GM19099 (cell line): ENCODE data around the gene CD2.

ENCODE experiments used
- POLR2A ChIP-seq: IDR thresholded peaks from 3 replicates; pipeline ENCODE4 v1.6.1; 2011; ENCODE audit warnings: low read depth; ENCODE audit not compliant: insufficient read length; ENCODE audit errors: extremely low read depth

Gene CD2

GRCh38 chr1:116722016-116722838 is 32.0 kb upstream of the CD2 start:
- no peak for TF ChIP-seq POLR2A

- no peak for TF ChIP-seq POLR2A
These were observed 29.4 kb upstream of the CD2 start for GRCh38 chr1:116724765-116725375.

DNA sequence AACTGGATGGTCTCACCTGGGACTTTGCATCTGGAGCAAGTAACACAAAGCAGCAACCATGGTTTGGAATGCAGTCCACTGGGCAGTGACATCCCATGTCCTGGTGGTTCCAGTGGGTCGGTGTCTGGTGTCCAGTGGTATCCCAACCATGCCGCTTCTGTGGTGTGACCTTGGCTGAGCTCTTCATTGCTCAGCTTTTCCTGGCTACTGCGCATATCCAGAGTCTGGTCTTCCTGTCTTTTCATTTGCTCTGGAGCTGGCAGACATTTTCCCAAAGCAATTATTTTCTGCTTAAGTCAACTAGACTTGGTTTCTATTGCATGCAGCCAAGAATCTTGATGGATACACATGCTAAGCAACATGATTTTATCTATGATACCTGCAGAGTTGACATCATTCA is 28.4 kb upstream of the CD2 start:
- TF ChIP-seq POLR2A, result no peak

DNA sequence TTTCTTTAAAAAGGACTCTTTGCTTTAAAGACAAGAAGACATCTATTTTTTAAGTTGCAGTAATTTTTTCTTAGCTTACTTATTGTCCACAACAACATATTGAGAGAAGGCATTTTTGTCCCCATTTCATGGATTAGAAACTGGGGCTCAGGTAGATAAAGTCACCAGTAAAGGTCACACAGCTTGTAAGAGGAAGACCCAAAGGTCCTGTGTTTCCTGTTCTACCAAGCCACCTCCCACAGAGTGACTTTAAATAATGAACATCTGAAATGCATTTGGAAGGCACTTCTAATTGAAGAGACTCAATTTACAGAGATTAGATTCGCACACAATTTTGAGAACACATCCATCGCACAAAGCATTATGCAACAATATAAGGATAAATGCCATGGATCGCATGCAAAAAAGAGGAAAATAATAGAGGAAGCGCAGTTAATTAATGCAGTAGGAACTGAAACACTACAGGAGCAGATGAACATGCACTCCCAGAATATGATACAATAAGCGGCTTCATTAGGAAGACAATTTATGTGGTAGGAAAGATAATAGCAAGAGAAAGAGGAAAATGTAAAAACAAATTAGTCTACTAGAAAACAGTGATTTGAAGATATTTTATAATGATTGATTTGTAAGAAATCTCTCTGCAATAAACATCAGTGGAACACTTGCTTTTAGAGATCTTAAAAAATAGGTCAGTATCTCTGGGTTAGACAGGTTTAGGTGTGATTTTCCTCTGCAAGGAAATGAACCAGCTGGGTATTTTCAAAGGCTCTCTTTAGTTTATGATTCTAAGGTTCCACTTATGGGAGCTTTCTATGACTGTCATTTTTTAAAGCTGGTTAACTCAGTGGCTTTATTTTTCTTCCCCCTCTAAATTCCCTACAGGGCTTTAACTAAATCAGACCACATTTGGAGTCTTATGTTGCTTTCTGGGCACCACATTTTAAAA is 27.1 kb upstream of the CD2 start:
- no peak for TF ChIP-seq POLR2A

DNA sequence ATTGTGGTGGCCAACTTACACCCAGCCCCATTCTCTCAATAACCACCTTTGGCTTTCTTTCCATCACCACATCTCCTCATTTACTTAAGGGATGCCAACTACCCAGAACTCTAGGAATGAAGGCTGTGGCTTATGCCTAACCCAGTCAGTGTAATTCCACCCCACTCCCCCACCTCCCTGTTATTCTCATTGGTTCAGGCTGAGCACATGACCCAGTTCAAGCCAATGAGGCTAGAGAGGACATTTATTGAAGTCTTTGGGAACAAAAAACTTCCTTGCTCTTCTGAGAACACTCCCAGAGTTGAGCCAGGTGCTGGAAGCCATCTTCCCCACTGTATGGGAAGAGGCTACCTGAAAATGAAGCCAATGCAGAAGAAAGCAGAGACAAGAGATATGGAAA is 22.8 kb upstream of the CD2 start:
- TF ChIP-seq POLR2A, result no peak

DNA sequence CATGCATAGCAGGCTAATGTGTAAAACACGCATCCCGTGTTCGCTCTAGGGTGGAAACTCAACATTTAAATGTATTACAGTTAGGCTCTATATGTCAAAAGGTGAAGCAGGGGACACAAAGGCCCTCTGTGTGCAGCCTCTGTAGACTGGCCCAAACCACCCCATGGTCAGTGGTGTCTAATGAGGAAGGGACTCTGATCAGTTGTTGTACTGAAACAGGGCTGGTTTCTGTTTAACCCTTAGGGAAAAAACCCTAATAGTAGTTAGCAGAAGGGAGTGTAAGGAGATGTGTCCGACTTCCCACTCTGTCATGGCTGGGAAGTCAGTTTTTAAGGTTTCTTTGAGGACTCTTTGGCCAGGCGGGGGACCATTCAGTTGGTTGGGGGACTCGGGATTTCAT is 21.5 kb upstream of the CD2 start:
- TF ChIP-seq POLR2A, result no peak

GRCh38 chr1:116733476-116734365 is 20.5 kb upstream of the CD2 start:
- TF ChIP-seq POLR2A, result no peak

- no peak for TF ChIP-seq POLR2A
These were observed 19.0 kb upstream of the CD2 start for GRCh38 chr1:116735246-116735645.

DNA sequence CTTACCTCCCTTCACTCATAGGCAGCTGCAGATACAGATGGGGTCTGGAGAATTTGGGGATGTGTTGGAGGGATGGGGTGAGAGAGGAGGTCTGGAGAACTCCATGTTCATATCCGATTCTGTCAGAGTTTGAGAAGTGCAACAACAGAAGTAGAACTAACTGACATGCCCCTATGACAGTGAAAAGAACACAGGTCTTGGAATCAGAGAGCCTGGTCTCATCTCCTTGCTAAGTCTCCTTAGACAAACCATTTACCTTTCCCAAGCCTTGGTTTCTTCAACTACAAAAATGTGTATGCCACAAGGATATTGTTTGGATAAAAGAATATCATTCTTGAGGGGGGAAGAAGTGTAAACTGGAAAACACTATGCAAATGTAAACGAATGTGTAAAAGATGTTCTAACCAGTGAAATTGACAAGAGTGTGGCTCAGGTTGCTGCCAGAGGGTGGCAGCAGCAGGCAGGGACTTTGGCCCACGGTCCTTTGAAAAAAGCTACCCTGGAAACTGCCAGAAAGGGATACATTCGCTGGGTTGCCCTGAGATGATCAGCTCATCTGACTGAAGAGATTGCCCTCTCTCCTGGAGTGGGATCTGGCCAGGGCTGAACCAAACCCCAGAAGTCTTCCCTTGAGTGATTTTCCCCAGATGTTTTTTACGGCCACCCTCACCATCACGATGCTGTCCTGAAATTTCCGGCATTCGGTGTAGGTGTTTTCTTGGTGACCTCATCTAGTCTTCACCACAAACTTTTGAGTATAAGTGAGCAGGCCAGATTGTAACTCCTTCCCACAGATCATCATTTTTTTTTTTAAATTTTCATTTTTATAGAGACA is 17.0 kb upstream of the CD2 start:
- TF ChIP-seq POLR2A, result peak; percentile 41

DNA sequence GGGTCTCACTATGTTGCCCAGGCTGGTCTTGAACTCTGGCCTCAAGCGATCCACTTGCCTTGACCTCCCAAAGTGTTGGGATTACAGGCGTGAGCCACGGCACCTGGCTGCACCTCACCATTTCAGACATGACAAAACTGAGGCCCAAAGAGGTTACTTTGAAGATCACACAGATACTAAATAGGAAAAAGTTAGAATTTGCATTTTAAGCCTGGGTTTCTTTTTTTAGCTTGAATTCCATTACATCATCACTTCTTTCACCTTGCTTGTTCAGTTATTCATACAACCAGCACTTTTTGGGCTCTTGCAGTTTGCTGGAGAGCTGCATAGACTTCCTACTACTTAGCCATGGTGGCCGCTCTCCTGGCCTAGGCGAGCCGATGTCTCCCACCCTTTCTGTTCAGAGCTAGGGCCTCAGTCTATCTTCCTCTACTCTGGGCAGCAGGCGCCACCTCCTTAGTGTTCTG is 16.3 kb upstream of the CD2 start:
- TF ChIP-seq POLR2A, result no peak

DNA sequence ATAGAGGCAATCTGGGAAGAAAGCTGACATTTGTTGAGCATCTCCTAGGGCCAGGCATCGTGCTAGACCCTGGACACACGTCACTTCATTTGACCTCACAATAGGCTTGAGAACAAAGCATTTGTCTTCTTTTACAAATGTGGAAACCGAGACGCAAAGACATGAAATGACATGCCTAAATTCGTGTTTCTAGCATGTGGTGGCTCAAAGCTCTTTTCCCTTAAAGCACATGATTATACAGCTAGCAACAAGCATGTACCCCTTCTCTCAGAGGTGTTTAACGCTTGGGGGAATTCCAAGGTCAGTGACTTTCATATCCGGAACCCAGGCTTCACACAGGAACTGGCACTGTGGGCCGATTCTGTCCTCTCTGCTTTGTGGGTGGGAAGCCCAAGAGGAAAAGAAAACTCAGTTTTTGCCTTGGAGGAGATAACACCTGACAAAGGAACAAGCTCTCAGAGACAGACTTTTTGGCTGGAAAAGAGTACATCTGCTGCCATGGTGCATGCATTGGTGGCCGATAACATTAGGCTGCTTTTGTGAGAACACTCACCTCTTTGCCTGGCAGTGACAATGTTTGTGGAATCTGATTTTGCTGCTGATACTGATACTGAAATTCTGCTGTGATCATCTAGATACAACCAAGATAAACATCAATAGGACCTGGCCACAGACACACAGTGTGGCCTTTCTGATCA is 15.4 kb upstream of the CD2 start:
- TF ChIP-seq POLR2A, result peak; percentile 24

- no peak for TF ChIP-seq POLR2A
These were observed 14.7 kb upstream of the CD2 start for GRCh38 chr1:116739371-116740012.

GRCh38 chr1:116740296-116740695 is 13.9 kb upstream of the CD2 start:
- TF ChIP-seq POLR2A, result no peak

DNA sequence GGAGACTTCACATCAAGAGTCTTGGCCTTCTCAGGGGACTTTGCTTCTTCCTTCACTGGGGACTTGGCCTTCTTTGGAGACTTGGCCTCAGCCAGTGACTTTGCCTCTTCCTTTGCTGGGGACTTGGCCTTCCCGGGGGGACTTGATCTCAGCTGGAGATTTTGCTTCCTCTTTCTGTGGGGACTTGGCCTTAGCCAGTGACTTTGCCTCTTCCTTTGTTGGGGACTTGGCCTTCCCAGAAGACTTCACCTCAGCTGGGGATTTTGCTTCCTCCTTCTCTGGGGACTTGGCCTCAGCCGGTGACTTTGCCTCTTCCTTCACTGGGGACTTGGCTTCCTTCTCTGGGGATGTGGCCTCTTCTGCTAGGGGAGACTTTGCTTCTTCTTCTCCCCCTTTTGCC is 13.5 kb upstream of the CD2 start:
- no peak for TF ChIP-seq POLR2A
